GM21528 (cell line): ENCODE results near the gene MACO1.
"Not testable (repeated sequence)": the region's sequence is repeated elsewhere in the genome, so short reads cannot be mapped to it uniquely, and the experiment has no call there.

Experiments used
- ATAC-seq: cut with Tn5 transposase; IDR thresholded peaks from one replicate; pipeline ENCODE4 v1.9.1; 2021; ENCODE audit warnings: mild to moderate bottlenecking, moderate library complexity; ENCODE audit not compliant: unreplicated experiment, low FRiP score

The MACO1 gene

GRCh38 chr1:25420715-25421114 lies 10.0 kb upstream of the MACO1 start, which contains the start of gene RHCE:
TSS of gene RHCE (minus strand) at chr1:25420825. CDS start at chr1:25420786, 39 bp downstream.
- ATAC-seq, result not testable (repeated sequence)

GRCh38 chr1:25423206-25423605 lies 7.5 kb upstream of the MACO1 start:
- not testable (repeated sequence) for ATAC-seq

- no peak for ATAC-seq
Observed at GRCh38 chr1:25425098-25426085, 5.3 kb upstream of the MACO1 start.

- no peak for ATAC-seq
Observed at GRCh38 chr1:25427696-25428095, 3.0 kb upstream of the MACO1 start.

GRCh38 chr1:25428475-25429166 lies 2.1 kb upstream of the MACO1 start:
- no peak for ATAC-seq

- ATAC-seq, result peak; percentile 31
Observed at GRCh38 chr1:25430967-25431881, 527 bp downstream of the MACO1 start.

- no peak for ATAC-seq
Observed at GRCh38 chr1:25431955-25432719, 1.4 kb downstream of the MACO1 start.

- no peak for ATAC-seq
Observed at GRCh38 chr1:25432749-25433388, 2.2 kb downstream of the MACO1 start.

- ATAC-seq, result no peak
Observed at GRCh38 chr1:25433389-25434186, 2.9 kb downstream of the MACO1 start.

GRCh38 chr1:25435397-25436108 lies 4.9 kb downstream of the MACO1 start:
- no peak for ATAC-seq

GRCh38 chr1:25437672-25438071 lies 7.0 kb downstream of the MACO1 start:
- ATAC-seq, result no peak

GRCh38 chr1:25439287-25439686 lies 8.6 kb downstream of the MACO1 start:
- no peak for ATAC-seq

GRCh38 chr1:25442178-25442577 lies 11.5 kb downstream of the MACO1 start:
- ATAC-seq, result no peak

GRCh38 chr1:25443030-25443699 lies 12.5 kb downstream of the MACO1 start:
- ATAC-seq, result no peak

- ATAC-seq, result not testable (repeated sequence)
Observed at GRCh38 chr1:25444604-25445003, 13.9 kb downstream of the MACO1 start.

- no peak for ATAC-seq
Observed at GRCh38 chr1:25445993-25446538, 15.4 kb downstream of the MACO1 start.

- ATAC-seq, result no peak
Observed at GRCh38 chr1:25447547-25447946, 16.9 kb downstream of the MACO1 start.
